HG02588 (cell line): Measurements from ENCODE around the gene ETNPPL.
"Not testable (repeated sequence)": the region's sequence is repeated elsewhere in the genome, so short reads cannot be mapped to it uniquely, and the experiment has no call there.

Experiments
- ATAC-seq: cut with Tn5 transposase; IDR thresholded peaks from one replicate; pipeline ENCODE4 v1.9.1; 2021; ENCODE audit warnings: mild to moderate bottlenecking, moderate library complexity; ENCODE audit not compliant: unreplicated experiment

The ETNPPL gene

GRCh38 chr4:108763226-108763593 lies 357 bp upstream of the ETNPPL start:
- no peak for ATAC-seq

- ATAC-seq, result no peak
Observed at GRCh38 chr4:108758498-108758897, 4.4 kb downstream of the ETNPPL start.

GRCh38 chr4:108754327-108754726 lies 8.5 kb downstream of the ETNPPL start:
- no peak for ATAC-seq

- no peak for ATAC-seq
Observed at GRCh38 chr4:108751321-108751720, 11.5 kb downstream of the ETNPPL start.

GRCh38 chr4:108749119-108749518 lies 13.7 kb downstream of the ETNPPL start:
- no peak for ATAC-seq

GRCh38 chr4:108746511-108746910 lies 16.3 kb downstream of the ETNPPL start:
- ATAC-seq, result no peak

GRCh38 chr4:108744307-108744706 lies 18.5 kb downstream of the ETNPPL start:
- ATAC-seq, result no peak

GRCh38 chr4:108742451-108743420 lies 20.1 kb downstream of the ETNPPL start:
- ATAC-seq, result no peak

GRCh38 chr4:108738003-108738706 lies 24.7 kb downstream of the ETNPPL start:
- no peak for ATAC-seq

- no peak for ATAC-seq
Observed at GRCh38 chr4:108731006-108731405, 31.8 kb downstream of the ETNPPL start.

GRCh38 chr4:108730579-108730978 lies 32.3 kb downstream of the ETNPPL start:
- no peak for ATAC-seq

- ATAC-seq, result no peak
Observed at GRCh38 chr4:108729731-108730130, 33.1 kb downstream of the ETNPPL start.

- ATAC-seq, result no peak
Observed at GRCh38 chr4:108725457-108725856, 37.4 kb downstream of the ETNPPL start.

GRCh38 chr4:108717386-108717785 lies 45.5 kb downstream of the ETNPPL start:
- ATAC-seq, result no peak

GRCh38 chr4:108716340-108716739 lies 46.5 kb downstream of the ETNPPL start:
- no peak for ATAC-seq

GRCh38 chr4:108714880-108715279 lies 48.0 kb downstream of the ETNPPL start:
- no peak for ATAC-seq

GRCh38 chr4:108710578-108710977 lies 52.3 kb downstream of the ETNPPL start:
- not testable (repeated sequence) for ATAC-seq

GRCh38 chr4:108709722-108710121 lies 53.1 kb downstream of the ETNPPL start:
- ATAC-seq, result no peak

GRCh38 chr4:108709234-108709633 lies 53.6 kb downstream of the ETNPPL start:
- ATAC-seq, result no peak

GRCh38 chr4:108706289-108706688 lies 56.6 kb downstream of the ETNPPL start:
- no peak for ATAC-seq

- no peak for ATAC-seq
Observed at GRCh38 chr4:108703966-108704365, 58.9 kb downstream of the ETNPPL start.

- no peak for ATAC-seq
Observed at GRCh38 chr4:108703370-108703769, 59.5 kb downstream of the ETNPPL start.
